Calu3 (cell line): ENCODE results near the gene FBXO10. TPM values are rescaled to one million over a fixed set of nuclear protein-coding genes. Genes with fewer than 3 reads are reported as not detected.

Experiments used
- BruUV-seq: library from RNA; stranded (reverse); fragments of 400-500 nt; replicated peaks from 2 replicates; lab custom pipeline; 2021; lab: Mats Ljungman, UMichigan
- CTCF ChIA-PET: fragments of 300-600 bp; sonication (Branson Sonifier 250); formaldehyde crosslinking; loops from one replicate; lab custom pipeline; 2022; ENCODE audit warnings: antibody characterized with exemption; lab: Charles Lee
- DNase-seq: peaks from one replicate; pipeline ENCODE4 v3.0.0; 2022
- H3K27ac Mint-ChIP-seq: one replicate; pipeline ENCODE4 v1.8.0; 2022; ENCODE audit warnings: mixed read lengths; ENCODE audit not compliant: unreplicated experiment
- H3K27me3 Mint-ChIP-seq: one replicate; pipeline ENCODE4 v1.8.0; 2022; ENCODE audit warnings: mixed read lengths; ENCODE audit not compliant: unreplicated experiment
- H3K36me3 Mint-ChIP-seq: one replicate; pipeline ENCODE4 v1.8.0; 2022; ENCODE audit warnings: mild to moderate bottlenecking, moderate library complexity, mixed read lengths; ENCODE audit not compliant: insufficient read depth, unreplicated experiment
- H3K4me1 Mint-ChIP-seq: one replicate; pipeline ENCODE4 v1.8.0; 2022; ENCODE audit warnings: mild to moderate bottlenecking, low read depth, mixed read lengths; ENCODE audit not compliant: unreplicated experiment
- H3K4me3 Mint-ChIP-seq: one replicate; pipeline ENCODE4 v1.8.0; 2022; ENCODE audit warnings: mild to moderate bottlenecking, low read depth, moderate library complexity, mixed read lengths; ENCODE audit not compliant: unreplicated experiment
- H3K9me3 Mint-ChIP-seq: one replicate; pipeline ENCODE4 v1.8.0; 2022; ENCODE audit warnings: low read depth, mixed read lengths; ENCODE audit not compliant: unreplicated experiment
- intact Hi-C: fragments of 100-400 bp; cut with micrococcal nuclease; formaldehyde crosslinking; loops from one replicate; pipeline ENCODE4 v1.10.0; 2022; ENCODE audit not compliant: unreplicated experiment
- total RNA-seq: library from RNA; stranded (reverse); gene quantifications from 2 replicates; pipeline ENCODE4 v1.2.3, GENCODE V29; 2022
- TF ChIP-seq, protein P1 (sequence below): fragments of 200-600 bp; IDR thresholded peaks from one replicate; pipeline ENCODE4 v1.8.0; 2022; ENCODE audit warnings: antibody characterized with exemption; ENCODE audit not compliant: unreplicated experiment

The FBXO10 gene
- total RNA-seq, 1 experiment from 2014 or later: 0.94 TPM

DNA sequence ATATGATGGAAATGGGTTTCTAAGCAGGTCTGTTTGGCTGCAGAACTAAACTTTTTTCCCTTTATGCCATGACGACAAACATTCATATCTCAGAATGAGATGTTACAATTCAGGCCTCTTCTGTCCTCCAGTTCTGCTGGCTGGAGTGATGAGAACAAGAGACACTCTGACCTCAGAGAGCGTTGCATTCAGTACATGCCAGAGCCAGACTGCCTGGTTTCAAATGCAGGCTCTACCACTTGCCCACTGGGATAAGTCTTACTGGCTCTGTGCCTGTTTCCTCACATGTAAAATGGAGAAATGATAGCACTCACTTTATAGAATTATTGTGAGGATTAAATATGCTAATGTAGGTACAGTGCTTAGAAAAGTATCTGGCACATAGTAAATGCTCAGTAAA, 41.0 kb upstream of the FBXO10 start:
- no peaks in the 10 kb centered on the region for H3K9me3 Mint-ChIP-seq
- H3K27ac Mint-ChIP-seq: no peak overlapping the region
- no peak for DNase-seq
- no peak overlapping the region for H3K4me3 Mint-ChIP-seq
- no TSS peak for BruUV-seq
- H3K4me1 Mint-ChIP-seq: no peaks in the 10 kb centered on the region
- TF ChIP-seq, protein P1, sequence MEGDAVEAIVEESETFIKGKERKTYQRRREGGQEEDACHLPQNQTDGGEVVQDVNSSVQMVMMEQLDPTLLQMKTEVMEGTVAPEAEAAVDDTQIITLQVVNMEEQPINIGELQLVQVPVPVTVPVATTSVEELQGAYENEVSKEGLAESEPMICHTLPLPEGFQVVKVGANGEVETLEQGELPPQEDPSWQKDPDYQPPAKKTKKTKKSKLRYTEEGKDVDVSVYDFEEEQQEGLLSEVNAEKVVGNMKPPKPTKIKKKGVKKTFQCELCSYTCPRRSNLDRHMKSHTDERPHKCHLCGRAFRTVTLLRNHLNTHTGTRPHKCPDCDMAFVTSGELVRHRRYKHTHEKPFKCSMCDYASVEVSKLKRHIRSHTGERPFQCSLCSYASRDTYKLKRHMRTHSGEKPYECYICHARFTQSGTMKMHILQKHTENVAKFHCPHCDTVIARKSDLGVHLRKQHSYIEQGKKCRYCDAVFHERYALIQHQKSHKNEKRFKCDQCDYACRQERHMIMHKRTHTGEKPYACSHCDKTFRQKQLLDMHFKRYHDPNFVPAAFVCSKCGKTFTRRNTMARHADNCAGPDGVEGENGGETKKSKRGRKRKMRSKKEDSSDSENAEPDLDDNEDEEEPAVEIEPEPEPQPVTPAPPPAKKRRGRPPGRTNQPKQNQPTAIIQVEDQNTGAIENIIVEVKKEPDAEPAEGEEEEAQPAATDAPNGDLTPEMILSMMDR: no peak
- H3K36me3 Mint-ChIP-seq: no peaks in the 10 kb centered on the region
- intact Hi-C loops: no loop called here
- H3K27me3 Mint-ChIP-seq: peaks cover 27% of the 10 kb centered on the region
- CTCF ChIA-PET: interaction anchor here (0.6 kb wide), 1 partner anchor 140 kb away, joined by 3 read pairs; no protein-coding TSS in a partner anchor

DNA sequence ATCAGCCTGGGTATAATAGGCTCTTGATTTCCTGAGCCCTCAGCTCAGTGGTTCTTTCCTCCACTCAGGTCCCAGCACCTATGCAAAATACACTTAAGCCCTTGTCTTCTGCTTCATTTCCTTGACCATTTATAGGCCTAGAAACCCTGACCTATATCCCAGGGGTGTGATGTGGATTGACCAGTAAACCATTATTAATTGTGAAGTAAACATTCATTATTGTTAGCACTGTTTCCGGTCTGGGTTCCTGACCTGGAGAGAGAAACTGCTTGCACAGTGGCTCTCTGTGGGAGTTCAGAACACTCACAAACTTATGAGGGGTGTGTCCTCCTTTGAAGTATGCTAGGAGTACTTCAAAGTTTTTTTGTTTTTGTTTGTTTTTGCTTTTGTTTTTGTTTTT, 35.8 kb upstream of the FBXO10 start:
- intact Hi-C loops: no loop called here
- H3K27me3 Mint-ChIP-seq: peaks cover 31% of the 10 kb centered on the region
- no TSS peak for BruUV-seq
- TF ChIP-seq, protein P1: no peak
- DNase-seq: no peak
- H3K4me3 Mint-ChIP-seq: no peak overlapping the region
- no peaks in the 10 kb centered on the region for H3K9me3 Mint-ChIP-seq
- no peaks in the 10 kb centered on the region for H3K4me1 Mint-ChIP-seq
- no peak overlapping the region for H3K27ac Mint-ChIP-seq
- no peaks in the 10 kb centered on the region for H3K36me3 Mint-ChIP-seq
- CTCF ChIA-PET: no interaction called here

DNA sequence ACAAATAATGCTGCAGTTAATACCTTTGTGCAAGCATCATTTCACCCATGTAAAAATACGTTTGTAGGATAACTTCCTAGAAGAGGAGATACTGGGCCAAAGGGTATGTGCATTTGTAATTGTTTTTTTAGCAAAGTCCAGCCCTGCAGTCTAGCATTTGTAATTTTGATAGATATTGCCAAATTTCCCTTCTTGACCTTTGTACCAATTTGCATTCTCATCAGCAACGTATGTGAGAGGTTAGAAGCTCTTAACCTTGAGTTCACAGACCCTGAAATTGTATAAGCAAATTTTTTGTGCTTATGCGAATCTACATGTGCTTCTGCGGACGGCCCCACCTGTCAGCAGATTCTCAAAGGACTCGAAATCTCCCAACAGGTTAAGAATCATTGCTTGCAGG, 34.8 kb upstream of the FBXO10 start:
- H3K27me3 Mint-ChIP-seq: peaks cover 31% of the 10 kb centered on the region
- no peaks in the 10 kb centered on the region for H3K9me3 Mint-ChIP-seq
- intact Hi-C loops: no loop called here
- DNase-seq: no peak
- H3K4me3 Mint-ChIP-seq: no peak overlapping the region
- TF ChIP-seq, protein P1: no peak
- H3K27ac Mint-ChIP-seq: no peak overlapping the region
- no TSS peak for BruUV-seq
- H3K36me3 Mint-ChIP-seq: no peaks in the 10 kb centered on the region
- no peaks in the 10 kb centered on the region for H3K4me1 Mint-ChIP-seq
- CTCF ChIA-PET: no interaction called here

DNA sequence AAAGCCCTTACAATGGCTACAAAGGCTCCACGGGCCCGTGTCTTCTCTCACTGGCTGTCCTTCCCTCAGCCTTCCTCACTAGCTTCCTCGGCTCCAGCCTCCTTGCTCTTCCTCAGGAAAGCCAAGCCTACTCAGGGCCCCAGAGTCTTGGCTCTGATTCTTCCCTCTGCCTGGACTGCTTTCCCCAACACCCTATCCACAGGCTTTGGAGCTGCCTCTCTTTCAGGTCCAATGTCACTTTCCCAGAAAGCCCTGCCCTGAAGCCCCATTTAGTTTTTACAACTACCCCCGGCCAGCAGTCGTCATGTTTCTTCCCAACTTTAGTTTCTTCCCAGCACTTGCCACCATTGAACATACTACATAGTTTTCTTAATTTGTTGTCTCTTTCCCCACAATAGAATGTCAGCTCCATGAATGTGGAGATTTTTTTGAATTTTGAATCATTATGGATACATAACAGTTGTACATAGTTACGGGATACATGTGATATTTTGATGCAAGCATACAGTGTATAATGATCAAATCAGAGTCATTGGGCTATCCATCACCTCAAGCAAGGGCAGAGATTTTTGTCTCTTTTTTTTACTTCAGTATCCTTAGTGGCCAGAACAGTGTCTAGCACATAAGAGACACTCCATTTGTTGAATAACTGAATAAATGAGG, 33.7 kb upstream of the FBXO10 start:
- CTCF ChIA-PET: no interaction called here
- BruUV-seq: no TSS peak
- intact Hi-C loops: no loop called here
- no peaks in the 10 kb centered on the region for H3K36me3 Mint-ChIP-seq
- no peak overlapping the region for H3K27ac Mint-ChIP-seq
- DNase-seq: no peak
- H3K9me3 Mint-ChIP-seq: no peaks in the 10 kb centered on the region
- no peaks in the 10 kb centered on the region for H3K4me1 Mint-ChIP-seq
- peaks cover 31% of the 10 kb centered on the region for H3K27me3 Mint-ChIP-seq
- TF ChIP-seq, protein P1: no peak
- H3K4me3 Mint-ChIP-seq: no peak overlapping the region
